Natural killer cell (primary cell): Measurements from ENCODE around the gene KIDINS220. TPM values are rescaled to one million over a fixed set of nuclear protein-coding genes. Genes with fewer than 3 reads are reported as not detected.

Source experiments
- ATAC-seq, 3 donors: fragments of 150-1000 bp in 2 of 3; fragments of 200-7000 bp in 1 of 3; cut with Tn5 transposase; 1 replicate in 1 of 3; 2 replicates in 2 of 3; pipeline ENCODE4 v1.10.0; 2021; ENCODE audit warnings: mild to moderate bottlenecking in 2 of 3, moderate library complexity in 2 of 3
- DNase-seq, 2 donors: peaks; one replicate each; pipeline versions ENCODE4 v3.0.0 to v3.0.0-alpha.2; 2013 to 2021; ENCODE audit warnings: mixed read lengths in 1 of 2
- H3K27ac ChIP-seq: one replicate; pipeline ENCODE4 v1.5.1; 2013; ENCODE audit warnings: mild to moderate bottlenecking, low read length
- H3K27me3 ChIP-seq: one replicate; pipeline ENCODE4 v1.6.1; 2013; ENCODE audit warnings: low read length; ENCODE audit not compliant: control insufficient read depth, insufficient read depth
- H3K36me3 ChIP-seq: one replicate; pipeline ENCODE4 v1.6.1; 2013; ENCODE audit warnings: low read length; ENCODE audit not compliant: control insufficient read depth, insufficient read depth
- H3K4me1 ChIP-seq: one replicate; pipeline ENCODE4 v1.6.1; 2013; ENCODE audit warnings: low read length; ENCODE audit not compliant: control insufficient read depth, insufficient read depth
- H3K4me3 ChIP-seq: one replicate; pipeline ENCODE4 v1.5.1; 2013; ENCODE audit warnings: low read length
- H3K9me3 ChIP-seq: one replicate; pipeline ENCODE4 v1.6.1; 2013; ENCODE audit warnings: low read length; ENCODE audit not compliant: control insufficient read depth, insufficient read depth
- H3K27ac Mint-ChIP-seq, 2 donors: one replicate each; pipeline ENCODE4 v1.8.0; 2022; ENCODE audit warnings: mild to moderate bottlenecking in 2 of 2, mixed read lengths in 2 of 2, moderate library complexity in 1 of 2
- H3K27me3 Mint-ChIP-seq, 2 donors: one replicate each; pipeline ENCODE4 v1.8.0; 2022; ENCODE audit warnings: low read depth in 2 of 2, mixed read lengths in 2 of 2
- H3K36me3 Mint-ChIP-seq: one replicate; pipeline ENCODE4 v1.8.0; 2022; ENCODE audit warnings: mixed read lengths
- H3K4me1 Mint-ChIP-seq, 2 donors: one replicate each; pipeline ENCODE4 v1.8.0; 2022; ENCODE audit warnings: mixed read lengths in 2 of 2
- H3K4me3 Mint-ChIP-seq: one replicate; pipeline ENCODE4 v1.8.0; 2022; ENCODE audit warnings: mild to moderate bottlenecking, moderate library complexity, mixed read lengths
- H3K9me3 Mint-ChIP-seq, 2 donors: one replicate each; pipeline ENCODE4 v1.8.0; 2022; ENCODE audit warnings: mixed read lengths in 2 of 2
- CTCF ChIP-seq: fragments of 200-600 bp; IDR thresholded peaks from one replicate; pipeline ENCODE4 v1.8.0; 2022; ENCODE audit warnings: antibody characterized with exemption
- WGBS: methylation state at CpG from one replicate; pipeline ENCODE4 v1.1.7; 2013; ENCODE audit warnings: missing lambda C conversion rate; ENCODE audit not compliant: insufficient coverage; 5-methylcytosine and 5-hydroxymethylcytosine counted together
- intact Hi-C: fragments of 100-400 bp; cut with micrococcal nuclease; formaldehyde crosslinking; loops from one replicate; pipeline ENCODE4 v1.14.2; 2022
- total RNA-seq, 4 donors: library from RNA; stranded (reverse); fragments of 120-200 nt in 1 of 4; gene quantifications; one replicate each; pipeline versions ENCODE4 v1.2.3 to v1.2.4, GENCODE V29; 2013 to 2022

Gene KIDINS220
- total RNA-seq, 3 donors from 2014 or later (not counting 1 experiment from before 2014, with no cell fraction given) = 54.1 to 84.2 (median 71.5) TPM

DNA sequence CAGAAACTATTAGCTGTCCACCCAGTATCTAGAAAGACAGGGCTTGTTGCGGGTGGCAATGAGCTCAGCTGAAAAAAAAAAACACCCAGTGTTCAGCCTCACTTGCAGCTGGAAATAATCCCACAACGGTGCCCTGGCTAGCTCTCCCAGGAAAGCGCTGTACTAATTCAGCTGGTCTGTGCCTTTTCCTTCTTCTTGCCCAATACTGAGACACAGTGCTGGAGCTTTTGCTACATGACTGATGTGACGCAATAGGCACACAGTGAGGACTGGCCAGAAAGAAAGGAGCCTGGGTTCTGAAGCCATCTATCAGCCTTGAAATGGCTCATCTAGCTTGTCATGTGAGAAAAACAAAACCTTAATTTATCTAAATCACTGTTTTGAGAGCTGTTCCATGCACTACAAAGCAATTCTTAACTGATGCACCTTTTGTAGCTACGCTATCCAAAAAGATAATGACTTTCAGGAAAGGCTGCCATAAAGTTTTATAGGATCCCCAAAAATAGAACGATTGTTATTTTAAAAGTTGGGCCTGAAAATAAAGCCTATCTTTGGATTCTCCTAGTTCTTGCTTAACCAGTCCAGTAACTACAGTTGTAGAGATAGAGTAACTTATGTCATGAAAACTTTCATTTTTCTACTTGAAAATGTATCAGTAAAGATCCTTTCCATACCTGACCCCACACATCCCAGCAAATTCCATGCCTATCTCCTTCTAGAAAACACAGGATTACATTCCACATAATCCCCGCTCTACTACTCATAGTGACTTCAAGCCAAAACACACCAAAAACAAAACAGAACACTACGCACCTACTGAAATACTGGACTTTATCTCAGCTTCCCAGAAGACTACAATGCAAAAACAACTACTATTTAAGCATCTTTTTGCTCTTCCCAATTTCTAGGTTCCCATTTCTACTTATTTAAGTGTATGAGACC is 15.9 kb downstream of the KIDINS220 start:
- Mint-ChIP-seq H3K36me3 (peaks cover 10% of the 10 kb centered on the region), H3K27ac (peak overlapping the region in 1 of 2 donors; percentile 1), H3K4me1 (peaks cover 0 to 6% of the 10 kb centered on the region in 2 donors), H3K27me3 (no peaks in the 10 kb centered on the region), H3K9me3 (no peaks in the 10 kb centered on the region), H3K4me3 (no peak overlapping the region)
- Histone ChIP-seq H3K9me3 (no peaks in the 10 kb centered on the region), H3K27ac (no peak overlapping the region), H3K4me3 (no peak overlapping the region), H3K36me3 (peaks cover 39% of the 10 kb centered on the region), H3K4me1 (no peaks in the 10 kb centered on the region), H3K27me3 (no peaks in the 10 kb centered on the region)
- DNase-seq = no peak
- 82% methylated on average over 8 of the region's 8 CpGs for WGBS
- ATAC-seq = no peak
- no peak for TF ChIP-seq CTCF
- intact Hi-C loops = no loop called here

DNA sequence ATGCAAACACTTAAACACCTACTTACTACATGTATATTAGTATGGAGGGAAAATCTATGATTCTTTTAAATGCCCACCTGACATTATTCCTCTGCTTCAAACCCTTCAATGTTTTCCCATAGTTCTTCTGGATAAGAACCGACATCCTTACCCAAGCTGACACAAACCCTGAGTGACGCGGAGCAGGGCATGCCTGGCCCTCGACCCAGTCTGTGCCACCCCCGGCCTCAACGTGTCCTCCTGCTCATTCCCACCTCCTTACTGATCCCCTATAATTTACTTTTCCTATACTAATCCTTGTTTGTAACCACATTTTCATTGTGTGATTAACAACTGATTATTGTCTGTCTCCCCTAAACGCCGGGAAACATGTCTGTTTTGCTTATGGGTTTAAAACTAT is 17.5 kb downstream of the KIDINS220 start:
- H3K27me3 Mint-ChIP-seq = no peaks in the 10 kb centered on the region
- H3K4me1 Mint-ChIP-seq = peaks cover 0 to 6% of the 10 kb centered on the region in 2 donors
- H3K9me3 ChIP-seq = no peaks in the 10 kb centered on the region
- H3K9me3 Mint-ChIP-seq = no peaks in the 10 kb centered on the region
- no peak for DNase-seq
- no peak overlapping the region for H3K4me3 Mint-ChIP-seq
- peaks cover 10% of the 10 kb centered on the region for H3K36me3 Mint-ChIP-seq
- H3K36me3 ChIP-seq = peaks cover 42% of the 10 kb centered on the region
- no peak for ATAC-seq
- no peak for TF ChIP-seq CTCF
- H3K4me3 ChIP-seq = no peak overlapping the region
- H3K27me3 ChIP-seq = no peaks in the 10 kb centered on the region
- no peaks in the 10 kb centered on the region for H3K4me1 ChIP-seq
- 98% methylated on average over 8 of the region's 8 CpGs for WGBS
- H3K27ac ChIP-seq = no peak overlapping the region
- H3K27ac Mint-ChIP-seq = no peak overlapping the region
- intact Hi-C loops = no loop called here

DNA sequence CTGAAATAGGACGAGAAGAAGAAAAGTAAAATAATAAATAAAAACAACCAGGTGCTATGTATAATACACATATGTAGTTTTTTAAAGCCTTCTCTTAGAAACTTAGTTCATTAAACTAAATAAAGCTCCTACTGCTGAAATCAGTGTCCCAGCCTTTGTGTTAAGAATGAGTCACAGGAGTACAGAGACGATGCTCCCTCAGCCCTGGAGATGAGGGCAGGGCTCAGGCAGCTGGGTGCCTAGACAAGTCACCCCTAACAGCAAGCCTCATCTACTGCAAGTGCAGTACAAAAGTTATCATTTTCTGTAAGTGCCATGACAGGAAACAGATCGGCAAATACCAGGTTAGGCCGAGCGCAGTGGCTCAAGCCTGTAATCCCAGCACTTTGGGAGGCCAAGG is 18.2 kb downstream of the KIDINS220 start:
- H3K4me1 Mint-ChIP-seq = peaks cover 0 to 6% of the 10 kb centered on the region in 2 donors
- TF ChIP-seq CTCF = no peak
- Histone ChIP-seq H3K4me1 (no peaks in the 10 kb centered on the region), H3K9me3 (no peaks in the 10 kb centered on the region), H3K36me3 (peaks cover 41% of the 10 kb centered on the region), H3K4me3 (no peak overlapping the region), H3K27me3 (no peaks in the 10 kb centered on the region), H3K27ac (no peak overlapping the region)
- H3K27me3 Mint-ChIP-seq = no peaks in the 10 kb centered on the region
- WGBS = 92% methylated on average over 4 of the region's 5 CpGs
- no peak overlapping the region for H3K27ac Mint-ChIP-seq
- peaks cover 10% of the 10 kb centered on the region for H3K36me3 Mint-ChIP-seq
- intact Hi-C loops = no loop called here
- no peak for DNase-seq
- no peak overlapping the region for H3K4me3 Mint-ChIP-seq
- no peak for ATAC-seq
- no peaks in the 10 kb centered on the region for H3K9me3 Mint-ChIP-seq
